ENCODE data around the gene C9orf72.

Gene C9orf72

DNA sequence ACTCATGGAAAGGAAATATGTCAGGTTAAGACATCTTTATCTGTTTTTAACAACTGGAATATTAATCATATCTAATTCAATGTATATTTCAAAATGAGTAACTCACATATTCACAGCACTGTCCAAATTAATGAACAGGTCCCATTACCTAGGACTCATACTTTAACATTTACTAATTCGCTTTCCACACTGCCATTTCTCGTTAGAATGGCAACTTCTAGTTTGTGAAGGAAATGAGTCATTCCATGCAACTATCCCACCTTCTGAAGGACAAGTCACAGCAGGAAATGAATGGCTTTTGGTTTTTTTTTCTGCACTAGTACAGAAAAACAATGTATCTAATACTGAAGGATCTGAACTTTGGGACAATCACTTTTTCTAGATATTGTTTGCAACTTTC, 73.8 kb downstream of the C9orf72 start:
- TF ChIP-seq, protein P1, sequence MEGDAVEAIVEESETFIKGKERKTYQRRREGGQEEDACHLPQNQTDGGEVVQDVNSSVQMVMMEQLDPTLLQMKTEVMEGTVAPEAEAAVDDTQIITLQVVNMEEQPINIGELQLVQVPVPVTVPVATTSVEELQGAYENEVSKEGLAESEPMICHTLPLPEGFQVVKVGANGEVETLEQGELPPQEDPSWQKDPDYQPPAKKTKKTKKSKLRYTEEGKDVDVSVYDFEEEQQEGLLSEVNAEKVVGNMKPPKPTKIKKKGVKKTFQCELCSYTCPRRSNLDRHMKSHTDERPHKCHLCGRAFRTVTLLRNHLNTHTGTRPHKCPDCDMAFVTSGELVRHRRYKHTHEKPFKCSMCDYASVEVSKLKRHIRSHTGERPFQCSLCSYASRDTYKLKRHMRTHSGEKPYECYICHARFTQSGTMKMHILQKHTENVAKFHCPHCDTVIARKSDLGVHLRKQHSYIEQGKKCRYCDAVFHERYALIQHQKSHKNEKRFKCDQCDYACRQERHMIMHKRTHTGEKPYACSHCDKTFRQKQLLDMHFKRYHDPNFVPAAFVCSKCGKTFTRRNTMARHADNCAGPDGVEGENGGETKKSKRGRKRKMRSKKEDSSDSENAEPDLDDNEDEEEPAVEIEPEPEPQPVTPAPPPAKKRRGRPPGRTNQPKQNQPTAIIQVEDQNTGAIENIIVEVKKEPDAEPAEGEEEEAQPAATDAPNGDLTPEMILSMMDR (IDR thresholded peaks at IDR 0.05; ENCODE audit: insufficient read depth, low read depth, low read length, missing control alignments), result no peak
- DNase-seq (ENCODE audit: low read depth), result peak; percentile 22
- H3K4me3 ChIP-seq (ENCODE audit: low read depth, low read length), result no peak overlapping the region

DNA sequence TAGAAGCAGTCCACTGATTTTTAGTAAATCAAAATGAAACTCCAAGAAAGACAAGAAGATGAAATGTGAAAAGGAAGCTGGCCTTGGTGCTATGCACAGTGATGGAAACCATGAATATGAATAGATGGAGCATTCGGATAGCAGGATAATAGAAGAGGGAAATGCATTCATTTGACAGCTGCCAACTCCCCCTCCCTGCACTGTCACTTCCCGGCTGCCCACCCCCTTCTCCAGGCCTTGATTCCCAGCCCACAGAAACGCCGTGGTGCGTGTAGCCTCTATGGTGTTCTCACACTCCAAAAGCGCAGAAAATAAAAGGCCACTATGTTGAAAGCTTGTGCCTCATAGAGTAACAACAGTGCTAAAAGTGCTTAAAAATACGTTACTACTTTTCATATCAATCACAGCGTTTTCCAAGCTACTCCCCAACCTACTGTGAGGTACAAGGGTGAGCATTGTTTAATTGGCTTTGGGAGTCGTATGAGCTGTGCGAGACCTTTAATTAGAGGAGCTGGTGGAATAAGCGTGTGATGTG, 75.3 kb downstream of the C9orf72 start:
- DNase-seq (ENCODE audit: low read depth), result no peak
- TF ChIP-seq, protein P1 (IDR thresholded peaks at IDR 0.05; ENCODE audit: insufficient read depth, low read depth, low read length, missing control alignments), result no peak
- no peak overlapping the region for H3K4me3 ChIP-seq (ENCODE audit: low read depth, low read length)

Measured in GM12865 (cell line).